Pancreas (tissue), 10 donors: ENCODE results near the gene ATF4. TPM values are rescaled to one million over a fixed set of nuclear protein-coding genes. Genes with fewer than 3 reads are reported as not detected.

ENCODE experiments used
- ATAC-seq, 4 donors: fragments of 200-7000 bp; cut with Tn5 transposase; one replicate each; pipeline versions ENCODE4 v1.8.0 to v1.9.1; 2020; ENCODE audit warnings: mild to moderate bottlenecking in 4 of 4, moderate library complexity in 4 of 4
- DNase-seq, 6 donors: peaks; one replicate each; pipeline ENCODE4 v3.0.0-alpha.2; 2020
- FAIRE-seq: peaks from 2 replicates; lab custom pipeline; 2012; peaks lifted over from hg19 to GRCh38; lab: Jason Lieb, UNC
- H3K27ac ChIP-seq, 4 donors: fragments of 200-600 bp; sonication (generic); 1 replicate in 3 of 4; 2 replicates in 1 of 4; pipeline versions ENCODE4 v1.5.0 to v1.8.0; 2020
- H3K27me3 ChIP-seq, 4 donors: fragments of 200-600 bp; one replicate each; pipeline ENCODE4 v1.8.0; 2021
- H3K36me3 ChIP-seq, 3 donors: fragments of 200-600 bp; sonication (generic) in 1 of 3; one replicate each; pipeline versions ENCODE4 v1.5.0 to v1.8.0; 2020 to 2021
- H3K4me1 ChIP-seq, 3 donors: fragments of 200-600 bp; one replicate each; pipeline ENCODE4 v1.8.0; 2021
- H3K4me3 ChIP-seq, 4 donors: fragments of 200-600 bp; sonication (generic) in 2 of 4; one replicate each; pipeline versions ENCODE4 v1.5.0 to v1.8.0; 2020 to 2021
- H3K9me3 ChIP-seq, 4 donors: fragments of 200-600 bp; one replicate each; pipeline ENCODE4 v1.8.0; 2021
- WGBS, 2 donors: extraction: QIAGEN DNeasy Blood & Tissue Kit; methylation state at CpG; one replicate each; pipeline ENCODE4 v1.1.7; 2013; 5-methylcytosine and 5-hydroxymethylcytosine counted together
- intact Hi-C, 3 donors: fragments of 100-400 bp; cut with DNase I; formaldehyde crosslinking; loops; one replicate each; pipeline versions ENCODE4 v1.11.1 to v1.14.2; 2022
- polyA plus RNA-seq, 2 donors: library from polyadenylated mRNA; stranded (reverse); fragments of 200-250 nt; gene quantifications; one replicate each; pipeline ENCODE4 v1.2.3, GENCODE V29; 2013
- total RNA-seq, 6 donors: library from RNA; stranded (reverse); fragmentation: NEBNext Ultra II Directional in 4 of 6; extraction: Animal tissue kit (Norgen Biotek cat#: 25700) in 4 of 6; gene quantifications; one replicate each; pipeline versions ENCODE4 v1.2.1 to v1.2.4, GENCODE V29; 2021 to 2023
- TF ChIP-seq, protein P1 (sequence below), 4 donors: fragments of 200-600 bp; sonication (generic) in 3 of 4; IDR thresholded peaks; one replicate each; pipeline versions ENCODE4 v1.5.0 to v1.8.0; 2021; ENCODE audit warnings: antibody characterized with exemption in 4 of 4
- donor health status: healthy with polysubstance abuse.
- donor health status: DM: no; HTN: no; CAD: no; lungs with moderate emphysema.
- donor health status: DM: no; HTN: no; CAD: no.
- donor health status: control.
- donor health status: control.
- donor health status: Bipolar disorder and iron deficiency.
- donor health status: DM: yes; HTN: yes; CAD: no.
- donor health status: DM: no; HTN: no; CAD: no.
- donor health status: DM: no; HTN: no; CAD: no.
- donor health status: DM: yes; HTN: yes; CAD: no.

ATF4 gene, protein sequence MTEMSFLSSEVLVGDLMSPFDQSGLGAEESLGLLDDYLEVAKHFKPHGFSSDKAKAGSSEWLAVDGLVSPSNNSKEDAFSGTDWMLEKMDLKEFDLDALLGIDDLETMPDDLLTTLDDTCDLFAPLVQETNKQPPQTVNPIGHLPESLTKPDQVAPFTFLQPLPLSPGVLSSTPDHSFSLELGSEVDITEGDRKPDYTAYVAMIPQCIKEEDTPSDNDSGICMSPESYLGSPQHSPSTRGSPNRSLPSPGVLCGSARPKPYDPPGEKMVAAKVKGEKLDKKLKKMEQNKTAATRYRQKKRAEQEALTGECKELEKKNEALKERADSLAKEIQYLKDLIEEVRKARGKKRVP
- total RNA-seq (100 to 1,000 TPM; 155 to 472 (median 217) TPM), polyA plus RNA-seq (100 to 1,000 TPM; 418 to 423 TPM)

DNA sequence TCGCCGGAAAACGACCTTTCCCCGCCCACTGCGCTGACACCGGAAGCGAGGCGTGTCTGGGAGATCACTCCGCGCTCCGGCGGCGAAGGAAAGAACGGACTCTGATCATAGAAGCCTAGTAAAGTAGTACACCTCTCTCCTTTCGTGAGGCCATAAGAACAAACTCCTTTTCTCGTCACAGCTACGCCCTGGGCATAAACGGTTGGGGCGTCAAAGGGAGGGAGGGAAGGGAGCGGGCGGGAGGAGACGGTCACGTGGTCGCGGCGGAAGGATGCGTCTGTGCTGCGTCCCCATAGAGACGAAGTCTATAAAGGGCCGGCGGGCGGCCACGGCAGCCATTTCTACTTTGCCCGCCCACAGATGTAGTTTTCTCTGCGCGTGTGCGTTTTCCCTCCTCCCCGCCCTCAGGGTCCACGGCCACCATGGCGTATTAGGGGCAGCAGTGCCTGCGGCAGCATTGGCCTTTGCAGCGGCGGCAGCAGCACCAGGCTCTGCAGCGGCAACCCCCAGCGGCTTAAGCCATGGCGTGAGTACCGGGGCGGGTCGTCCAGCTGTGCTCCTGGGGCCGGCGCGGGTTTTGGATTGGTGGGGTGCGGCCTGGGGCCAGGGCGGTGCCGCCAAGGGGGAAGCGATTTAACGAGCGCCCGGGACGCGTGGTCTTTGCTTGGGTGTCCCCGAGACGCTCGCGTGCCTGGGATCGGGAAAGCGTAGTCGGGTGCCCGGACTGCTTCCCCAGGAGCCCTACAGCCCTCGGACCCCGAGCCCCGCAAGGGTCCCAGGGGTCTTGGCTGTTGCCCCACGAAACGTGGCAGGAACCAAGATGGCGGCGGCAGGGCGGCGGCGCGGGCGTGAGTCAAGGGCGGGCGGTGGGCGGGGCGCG lies at the start of gene ATF4:
ATF4 (plus strand) TSS at position 337 of the 880 bp plus-strand sequence. CDS start 884 bp downstream, outside the sequence.
- 0 to 1% methylated on average over 82 to 86 of the region's 86 CpGs for WGBS, 2 donors
- TF ChIP-seq, protein P1, sequence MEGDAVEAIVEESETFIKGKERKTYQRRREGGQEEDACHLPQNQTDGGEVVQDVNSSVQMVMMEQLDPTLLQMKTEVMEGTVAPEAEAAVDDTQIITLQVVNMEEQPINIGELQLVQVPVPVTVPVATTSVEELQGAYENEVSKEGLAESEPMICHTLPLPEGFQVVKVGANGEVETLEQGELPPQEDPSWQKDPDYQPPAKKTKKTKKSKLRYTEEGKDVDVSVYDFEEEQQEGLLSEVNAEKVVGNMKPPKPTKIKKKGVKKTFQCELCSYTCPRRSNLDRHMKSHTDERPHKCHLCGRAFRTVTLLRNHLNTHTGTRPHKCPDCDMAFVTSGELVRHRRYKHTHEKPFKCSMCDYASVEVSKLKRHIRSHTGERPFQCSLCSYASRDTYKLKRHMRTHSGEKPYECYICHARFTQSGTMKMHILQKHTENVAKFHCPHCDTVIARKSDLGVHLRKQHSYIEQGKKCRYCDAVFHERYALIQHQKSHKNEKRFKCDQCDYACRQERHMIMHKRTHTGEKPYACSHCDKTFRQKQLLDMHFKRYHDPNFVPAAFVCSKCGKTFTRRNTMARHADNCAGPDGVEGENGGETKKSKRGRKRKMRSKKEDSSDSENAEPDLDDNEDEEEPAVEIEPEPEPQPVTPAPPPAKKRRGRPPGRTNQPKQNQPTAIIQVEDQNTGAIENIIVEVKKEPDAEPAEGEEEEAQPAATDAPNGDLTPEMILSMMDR (IDR thresholded peaks at IDR 0.05), result no peak
- H3K36me3 ChIP-seq, result peaks cover 4 to 31% (median 18%) of the 10 kb centered on the region in 3 donors
- no peaks in the 10 kb centered on the region for H3K9me3 ChIP-seq
- H3K27ac ChIP-seq, result peak within 1 kb of the TSS; percentile 94 to 99 (median 97)
- no peaks in the 10 kb centered on the region for H3K27me3 ChIP-seq
- DNase-seq (peak; percentile 71 to 95 (median 90)), ATAC-seq (peak; percentile 60 to 82 (median 71)), FAIRE-seq (peak; percentile 60)
- intact Hi-C loops, result loop anchor here in 1 of 3 donors (10.0 kb wide), 2 partner anchors 206 to 346 kb away; partner anchors contain the start of gene RPL3
- peaks cover 3 to 22% (median 7%) of the 10 kb centered on the region in 3 donors for H3K4me1 ChIP-seq
- peak within 1 kb of the TSS; percentile 97 to 100 (median 99) for H3K4me3 ChIP-seq

DNA sequence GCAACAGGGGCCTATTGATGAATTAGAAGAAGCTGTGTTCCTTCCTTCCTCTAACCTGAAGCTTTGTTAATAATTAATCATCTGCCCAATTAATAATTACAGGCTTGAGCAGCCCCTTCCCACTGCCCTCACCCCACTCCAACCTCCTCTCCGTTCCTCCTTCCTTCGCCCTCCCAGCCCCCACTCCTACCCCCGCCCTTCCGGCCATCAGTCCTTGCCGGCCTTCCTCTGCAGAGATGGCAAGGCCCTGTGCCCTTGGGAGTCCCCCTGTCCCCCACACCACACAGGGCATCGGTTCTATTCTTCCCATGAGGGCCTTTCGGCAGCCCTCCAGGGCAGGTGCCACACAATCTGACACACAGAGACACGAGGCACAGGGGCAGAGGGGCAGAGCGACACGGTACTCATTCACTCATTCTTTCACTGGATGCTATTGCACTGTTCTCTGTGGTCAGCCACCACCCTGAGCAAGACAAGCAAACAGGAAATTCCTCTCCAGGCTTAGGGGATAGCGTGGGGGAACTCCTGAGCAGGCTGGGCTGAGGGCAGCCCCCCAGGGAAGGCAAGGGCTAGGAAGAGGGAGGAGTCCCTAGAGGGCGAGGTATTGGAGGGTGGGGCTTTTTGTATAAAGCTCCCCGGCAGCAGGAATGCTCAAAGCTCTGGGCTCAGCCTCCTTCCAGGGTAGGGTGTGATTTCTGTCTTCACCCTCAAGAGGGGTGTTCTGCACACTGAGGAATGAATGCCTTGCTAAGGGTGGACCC lies 48.8 kb upstream of the ATF4 start:
- ATAC-seq, result peak in 3 of 4 donors; percentile 20 to 39 (median 31)

DNA sequence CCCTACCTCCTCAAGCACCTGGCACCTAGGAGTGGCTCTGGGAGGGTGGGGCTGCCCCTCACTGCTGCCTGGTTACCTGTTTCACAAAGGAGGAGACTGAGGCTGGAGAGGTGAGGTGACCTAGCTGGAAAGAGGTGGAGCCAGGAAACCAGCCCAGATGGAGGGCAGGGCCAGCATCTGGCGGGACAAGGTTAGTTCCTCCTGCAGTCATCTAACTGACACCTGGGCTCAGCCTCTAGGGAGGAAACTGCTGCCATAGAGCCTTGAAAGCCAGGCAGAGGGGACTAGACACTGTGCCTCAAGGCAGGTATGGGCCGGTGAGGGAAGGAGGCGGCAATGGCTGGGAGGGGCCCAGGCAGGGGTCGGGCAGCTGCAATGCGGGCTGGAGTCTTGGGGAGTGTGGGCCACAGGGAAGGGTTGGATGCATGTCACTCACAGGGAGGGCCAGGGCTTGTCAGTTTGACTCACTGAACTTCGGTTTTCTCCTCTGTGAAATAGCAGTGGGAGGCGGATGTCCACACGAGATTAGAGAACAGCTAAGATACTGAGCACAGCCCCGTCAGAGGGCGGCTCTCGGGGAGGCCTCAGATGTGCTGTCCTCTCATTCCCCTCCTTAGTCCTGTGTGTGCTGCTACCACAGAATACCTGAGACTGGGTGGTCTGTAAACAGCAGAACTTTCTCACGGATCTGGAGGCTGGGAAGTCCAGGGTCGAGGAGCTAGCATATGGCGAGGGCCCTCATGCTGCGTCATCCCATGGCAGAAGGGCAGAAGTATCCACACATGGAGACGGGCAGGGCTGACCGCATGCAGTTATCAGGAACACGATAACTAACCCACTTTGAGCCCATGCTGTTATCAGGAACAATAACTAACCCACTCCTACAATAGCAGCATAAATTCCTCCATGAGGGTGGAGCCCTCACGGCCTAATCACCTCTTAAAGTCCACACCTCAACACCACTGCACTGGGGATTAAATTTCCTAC lies 47.5 kb upstream of the ATF4 start:
- no peaks in the 10 kb centered on the region for H3K9me3 ChIP-seq
- H3K27ac ChIP-seq, result peak overlapping the region in 2 of 4 donors; percentile 53 to 55
- H3K27me3 ChIP-seq, result no peaks in the 10 kb centered on the region
- ATAC-seq, result peak; percentile 23 to 64 (median 60)
- TF ChIP-seq, protein P1 (IDR thresholded peaks at IDR 0.05), result no peak
- WGBS, 2 donors, result 67 to 71% methylated on average over 19 of the region's 19 CpGs
- peak overlapping the region in 1 of 4 donors; percentile 34 for H3K4me3 ChIP-seq
- peaks cover 6 to 21% (median 11%) of the 10 kb centered on the region in 3 donors for H3K4me1 ChIP-seq
- intact Hi-C loops, result no loop called here
- peak in 2 of 6 donors; percentile 30 to 43 for DNase-seq
- H3K36me3 ChIP-seq, result no peaks in the 10 kb centered on the region
- no peak for FAIRE-seq

More for the DNA sequence above, 48.8 kb upstream of the ATF4 start:
- no peak overlapping the region for H3K4me3 ChIP-seq
- peak overlapping the region in 2 of 4 donors; percentile 28 to 53 for H3K27ac ChIP-seq
- H3K4me1 ChIP-seq, result peaks cover 6 to 21% (median 11%) of the 10 kb centered on the region in 3 donors
- intact Hi-C loops, result no loop called here
- FAIRE-seq, result no peak
- no peaks in the 10 kb centered on the region for H3K27me3 ChIP-seq
- 57 to 60% methylated on average over 13 of the region's 13 CpGs for WGBS, 2 donors
- no peaks in the 10 kb centered on the region for H3K36me3 ChIP-seq
- TF ChIP-seq, protein P1 (IDR thresholded peaks at IDR 0.05), result no peak
- DNase-seq, result no peak
- H3K9me3 ChIP-seq, result no peaks in the 10 kb centered on the region
